Non-pigmented ciliary epithelial cell (primary cell): ENCODE data around the gene CDH4.

Source experiments
- DNase-seq: peaks from one replicate; pipeline ENCODE4 v3.0.0-alpha.2; 2010; ENCODE audit warnings: low read depth

Gene CDH4

GRCh38 chr20:61356196-61356595 lies 104.1 kb downstream of the CDH4 start:
- DNase-seq, result no peak

GRCh38 chr20:61357119-61357518 lies 105.1 kb downstream of the CDH4 start:
- DNase-seq, result no peak

DNA sequence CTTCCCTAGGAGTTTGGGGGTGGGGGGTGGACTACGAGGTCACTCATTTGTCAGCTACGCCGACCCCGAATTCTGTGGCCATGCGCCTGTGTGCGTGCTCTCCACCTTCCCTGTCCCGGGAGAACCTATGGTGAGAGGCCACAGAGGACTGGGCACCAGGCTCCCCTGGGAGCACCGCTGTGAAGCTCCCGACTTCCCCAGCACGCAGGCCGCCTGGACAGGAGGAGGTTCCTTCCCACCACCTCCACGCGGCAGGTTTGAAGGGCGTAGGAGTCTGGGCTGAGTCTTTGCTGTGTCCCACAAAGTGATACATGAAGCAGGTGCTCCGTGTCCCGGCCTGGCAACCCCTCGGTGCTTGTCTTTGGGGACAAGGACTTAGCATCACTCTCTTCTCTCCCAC lies 107.2 kb downstream of the CDH4 start:
- no peak for DNase-seq

DNA sequence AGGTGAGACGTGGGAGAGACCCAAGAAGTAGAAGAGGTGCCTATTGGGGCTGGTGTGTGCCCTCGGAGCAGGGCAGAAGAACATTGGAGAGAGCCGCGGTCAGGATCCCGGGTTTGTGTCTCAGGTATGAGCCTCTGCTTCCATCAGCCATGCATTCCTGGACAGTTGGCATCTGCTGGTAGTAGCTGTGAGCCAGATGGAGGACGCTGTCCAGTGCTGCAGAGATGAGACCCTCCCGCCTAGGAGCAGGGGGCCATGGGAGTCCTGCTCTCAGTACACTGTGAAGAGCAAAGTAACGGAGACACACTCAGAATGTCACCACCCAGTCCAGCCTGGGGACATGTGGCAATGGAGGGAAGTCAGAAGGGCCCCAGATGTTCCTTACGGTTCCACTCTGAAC lies 108.2 kb downstream of the CDH4 start:
- no peak for DNase-seq

DNA sequence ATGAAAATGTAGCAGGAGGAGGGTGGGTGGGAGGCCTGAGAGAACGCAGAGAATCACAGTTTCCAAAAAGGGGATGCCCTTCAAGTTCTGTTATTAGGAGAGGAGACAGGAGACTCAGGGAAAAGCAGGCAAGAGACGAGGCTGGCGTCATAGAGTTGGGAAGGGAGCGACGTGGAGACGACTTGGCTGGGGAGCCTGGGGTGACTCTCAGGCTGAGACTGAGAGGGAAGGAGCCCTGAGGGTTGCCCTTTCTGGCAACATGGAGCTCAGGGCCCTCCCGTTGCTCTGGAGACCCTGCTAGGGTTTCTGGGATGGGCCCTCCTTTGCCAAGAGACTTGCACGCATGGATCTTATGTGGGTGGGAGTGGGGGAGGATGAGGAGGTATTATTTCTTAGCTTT lies 108.9 kb downstream of the CDH4 start:
- DNase-seq, result no peak

- no peak for DNase-seq
Measured at GRCh38 chr20:61361501-61361900, 109.4 kb downstream of the CDH4 start.

DNA sequence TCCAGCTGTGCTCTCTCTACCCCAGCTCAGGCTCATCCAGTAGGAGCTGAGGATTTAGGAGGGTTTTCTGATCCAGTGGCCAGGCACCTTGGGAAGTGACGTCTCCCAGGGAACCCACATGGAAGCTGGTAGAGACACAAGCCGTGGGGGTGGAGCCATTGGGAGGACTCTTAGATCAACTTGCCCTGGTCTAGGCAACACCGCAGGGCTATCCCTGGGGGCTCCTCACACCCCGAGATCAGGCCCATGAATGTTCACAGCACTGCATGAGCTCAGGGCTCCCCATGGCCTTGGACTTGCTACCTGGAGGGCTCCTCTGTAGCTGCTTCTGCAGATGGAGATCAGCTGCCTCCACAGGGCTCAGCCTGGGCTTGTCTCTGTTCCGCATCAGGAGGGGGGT lies 112.1 kb downstream of the CDH4 start:
- DNase-seq, result no peak

DNA sequence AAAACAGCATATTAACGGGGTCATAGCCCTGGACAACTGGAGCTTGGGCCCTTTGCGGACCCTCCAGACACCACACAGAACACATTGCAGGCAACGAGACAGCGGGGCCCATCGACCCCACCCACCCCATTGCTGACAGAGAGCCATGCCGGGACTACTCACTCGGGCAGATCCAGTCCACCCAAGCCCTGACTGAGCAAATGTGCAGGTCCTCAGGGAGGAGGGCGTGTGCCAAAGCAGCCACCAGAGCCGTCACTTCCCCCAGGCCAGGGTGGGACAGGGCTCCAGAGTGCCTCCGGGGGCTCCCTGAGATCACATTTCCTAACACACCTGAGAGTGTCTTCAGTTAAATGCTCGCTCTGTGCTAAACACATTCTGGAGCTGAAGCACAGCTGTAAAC lies 114.9 kb downstream of the CDH4 start:
- DNase-seq, result no peak

GRCh38 chr20:61369731-61370520 lies 117.9 kb downstream of the CDH4 start:
- DNase-seq, result no peak

GRCh38 chr20:61370841-61371303 lies 118.8 kb downstream of the CDH4 start:
- DNase-seq, result no peak

GRCh38 chr20:61371501-61372136 lies 119.6 kb downstream of the CDH4 start:
- no peak for DNase-seq

- no peak for DNase-seq
Measured at GRCh38 chr20:61372137-61373054, 120.3 kb downstream of the CDH4 start.

DNA sequence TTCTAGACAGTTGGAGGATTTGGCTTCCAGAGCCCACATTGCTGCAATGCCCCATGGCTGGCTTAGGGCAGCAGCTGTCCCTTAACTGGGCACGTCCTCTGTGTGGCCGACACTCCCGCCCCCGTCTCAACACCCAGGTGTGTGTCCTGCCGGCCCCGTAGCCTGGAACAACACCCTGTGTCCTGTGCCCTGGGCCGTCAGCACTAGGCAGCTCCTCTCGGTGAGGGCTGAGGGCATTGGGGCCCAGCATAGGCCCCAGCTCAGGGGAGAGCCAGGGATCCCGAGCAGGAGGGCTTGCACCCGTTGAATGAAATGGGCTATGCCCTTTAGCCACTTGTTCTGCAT lies 121.0 kb downstream of the CDH4 start:
- no peak for DNase-seq

- DNase-seq, result no peak
Measured at GRCh38 chr20:61373956-61374545, 122.0 kb downstream of the CDH4 start.

GRCh38 chr20:61376541-61377240 lies 124.6 kb downstream of the CDH4 start:
- DNase-seq, result no peak

DNA sequence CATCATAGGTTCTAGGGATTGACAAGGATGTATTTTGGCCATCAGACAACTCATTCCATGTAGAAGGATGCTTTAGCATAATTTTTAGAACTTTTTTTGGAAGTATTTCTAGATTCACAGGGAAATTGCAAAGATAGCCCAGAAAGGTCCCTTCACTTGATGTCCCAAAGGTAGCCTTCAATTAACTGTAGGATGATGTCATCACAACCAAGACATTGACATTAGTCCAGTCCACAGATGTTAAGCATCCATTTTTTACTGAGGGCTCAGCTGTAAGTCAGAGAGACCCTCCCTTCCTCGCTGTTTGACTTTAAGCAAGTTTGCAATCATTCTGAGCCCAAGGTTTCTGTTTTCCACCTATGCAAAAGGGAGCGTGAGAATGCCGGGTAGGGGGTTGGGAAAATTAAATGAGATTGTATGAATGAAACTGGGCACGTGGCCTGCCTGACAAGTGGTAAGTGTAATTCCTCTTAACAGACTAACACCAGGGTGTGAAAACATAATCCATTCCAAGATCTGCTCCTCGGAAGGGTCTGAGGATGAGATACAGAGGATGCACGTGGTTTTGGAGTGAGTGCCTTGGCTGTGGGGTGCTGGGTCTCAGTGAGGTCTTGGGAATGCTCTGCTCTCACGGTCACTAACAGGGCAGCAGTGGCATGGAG lies 126.8 kb downstream of the CDH4 start:
- DNase-seq, result no peak

GRCh38 chr20:61379898-61380544 lies 128.0 kb downstream of the CDH4 start:
- no peak for DNase-seq

DNA sequence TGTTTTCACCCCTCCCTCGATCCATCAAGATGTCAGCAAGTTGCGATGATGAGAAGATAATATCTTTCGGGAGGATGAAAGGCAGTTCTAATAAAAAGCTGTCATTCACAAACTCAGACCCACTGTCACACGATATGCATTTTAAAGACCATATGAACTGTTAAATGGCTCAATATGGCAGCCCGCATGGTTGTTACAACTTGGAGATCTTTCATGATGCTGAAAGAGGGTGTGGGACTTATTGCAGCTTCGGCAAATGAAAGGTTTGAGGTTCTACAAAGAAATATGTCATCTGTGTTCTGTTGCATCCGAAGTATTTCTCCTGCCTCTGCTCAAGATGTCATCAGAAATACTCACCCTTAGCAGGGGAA lies 128.5 kb downstream of the CDH4 start:
- DNase-seq, result no peak

DNA sequence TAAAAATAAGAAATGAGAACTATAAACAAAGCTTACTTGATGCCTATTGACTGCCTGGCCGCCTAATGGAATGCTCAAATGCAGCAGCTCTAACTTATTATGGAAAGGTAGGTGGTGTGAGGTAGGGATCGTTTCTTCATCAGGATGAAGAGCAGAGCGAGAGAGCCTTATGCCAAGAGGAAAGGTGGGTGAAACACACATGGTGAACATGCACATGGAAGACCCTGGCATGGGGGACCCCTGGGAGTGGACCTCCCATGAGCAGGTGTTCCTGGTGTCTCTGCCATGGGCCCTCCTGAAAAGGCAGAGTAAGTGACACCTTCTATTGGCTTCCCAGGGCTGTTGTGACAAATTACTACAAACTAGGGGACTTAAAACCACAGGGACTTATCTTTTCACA lies 130.1 kb downstream of the CDH4 start:
- DNase-seq, result no peak

GRCh38 chr20:61385296-61385695 lies 133.2 kb downstream of the CDH4 start:
- DNase-seq, result no peak

DNA sequence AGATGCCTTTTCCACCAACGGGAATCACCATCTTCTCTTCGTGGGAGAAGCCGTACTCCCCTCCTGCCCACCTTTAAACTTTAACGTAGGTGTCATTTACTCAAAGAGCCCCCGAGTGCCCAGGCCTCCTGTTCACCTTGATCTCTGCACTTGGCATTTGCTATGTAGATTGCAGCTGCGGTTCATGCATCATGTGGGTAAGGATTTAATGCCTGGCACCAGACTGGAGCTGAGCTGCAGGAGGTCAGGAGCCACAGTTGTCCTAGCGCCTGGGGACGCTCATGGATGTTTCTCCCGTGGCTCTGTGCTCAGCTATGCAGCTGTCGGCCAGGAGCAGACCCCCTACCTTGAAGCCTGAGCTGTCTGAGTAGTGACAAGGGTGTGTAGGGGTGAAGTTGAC lies 133.7 kb downstream of the CDH4 start:
- DNase-seq, result no peak
